GM23248 (cell line): ENCODE results near the gene FKBP5. TPM values are rescaled to one million over a fixed set of nuclear protein-coding genes. Genes with fewer than 3 reads are reported as not detected.
"Not testable (repeated sequence)": the region's sequence is repeated elsewhere in the genome, so short reads cannot be mapped to it uniquely, and the experiment has no call there.

Experiments
- DNase-seq: peaks from one replicate; pipeline ENCODE4 v3.0.0-alpha.2; 2015
- H2AFZ ChIP-seq: fragments of 200-600 bp; sonication (generic); 2 replicates; pipeline ENCODE4 v1.6.1; 2016; ENCODE audit warnings: antibody characterized with exemption
- H3F3A ChIP-seq: fragments of 200-600 bp; sonication (generic); 2 replicates; pipeline ENCODE4 v1.6.1; 2016; ENCODE audit warnings: mild to moderate bottlenecking, antibody characterized with exemption, mixed run types; ENCODE audit not compliant: insufficient read depth
- H3K27ac ChIP-seq: fragments of 200-600 bp; sonication (generic); 2 replicates; pipeline ENCODE4 v1.5.1; 2016; ENCODE audit warnings: mild to moderate bottlenecking
- H3K27me3 ChIP-seq: fragments of 200-600 bp; sonication (generic); replicated peaks from 2 replicates; pipeline ENCODE4 v1.6.1; 2016; ENCODE audit warnings: mild to moderate bottlenecking; ENCODE audit not compliant: insufficient read depth
- H3K36me3 ChIP-seq: fragments of 200-600 bp; sonication (generic); 2 replicates; pipeline ENCODE4 v1.6.1; 2016; ENCODE audit warnings: low read depth, mild to moderate bottlenecking
- H3K4me1 ChIP-seq: fragments of 200-600 bp; sonication (generic); 2 replicates; pipeline ENCODE4 v1.6.1; 2016; ENCODE audit warnings: mild to moderate bottlenecking; ENCODE audit not compliant: insufficient read depth
- H3K4me2 ChIP-seq: fragments of 200-600 bp; sonication (generic); one replicate; pipeline ENCODE4 v1.6.1; 2016; ENCODE audit warnings: mild to moderate bottlenecking; ENCODE audit not compliant: unreplicated experiment
- H3K4me3 ChIP-seq: fragments of 200-600 bp; sonication (generic); 2 replicates; pipeline ENCODE4 v1.5.1; 2016; ENCODE audit warnings: mild to moderate bottlenecking
- H3K79me2 ChIP-seq: fragments of 200-600 bp; sonication (generic); 2 replicates; pipeline ENCODE4 v1.6.1; 2016; ENCODE audit warnings: mild to moderate bottlenecking; ENCODE audit not compliant: insufficient read depth
- H3K9ac ChIP-seq: fragments of 200-600 bp; sonication (generic); 2 replicates; pipeline ENCODE4 v1.6.1; 2016; ENCODE audit warnings: mild to moderate bottlenecking
- H3K9me2 ChIP-seq: fragments of 200-600 bp; sonication (generic); 2 replicates; pipeline ENCODE4 v1.6.1; 2016; ENCODE audit warnings: mixed run types, mild to moderate bottlenecking, moderate library complexity; ENCODE audit not compliant: insufficient read depth
- H3K9me3 ChIP-seq: fragments of 200-600 bp; sonication (generic); one replicate; pipeline ENCODE4 v1.6.1; 2017; ENCODE audit warnings: low read depth
- H4K20me1 ChIP-seq: fragments of 200-600 bp; sonication (generic); 2 replicates; pipeline ENCODE4 v1.6.0; 2016; ENCODE audit not compliant: insufficient read depth
- EZH2 ChIP-seq: fragments of 200-600 bp; sonication (generic); IDR thresholded peaks from 2 replicates; pipeline ENCODE4 v1.6.1; 2018; ENCODE audit warnings: antibody characterized with exemption, mild to moderate bottlenecking; ENCODE audit not compliant: insufficient read depth, poor library complexity, severe bottlenecking
- EZH2phosphoT487 ChIP-seq: fragments of 200-600 bp; sonication (generic); IDR thresholded peaks from 2 replicates; pipeline ENCODE4 v1.6.1; 2018; ENCODE audit warnings: antibody characterized with exemption, moderate library complexity, mild to moderate bottlenecking, low read depth; ENCODE audit not compliant: insufficient read depth
- WGBS, 2 experiments: methylation state at CpG; one replicate each; pipeline ENCODE4 v1.1.6; 2015 to 2017; ENCODE audit warnings: low lambda C conversion rate in 2 of 2, low coverage in 1 of 2; ENCODE audit errors: missing lambda C conversion rate in 2 of 2; 5-methylcytosine and 5-hydroxymethylcytosine counted together
- in situ Hi-C: fragments of 300-500 bp; cut with MboI; formaldehyde crosslinking; loops from 2 replicates; pipeline ENCODE4 v1.15.0; 2020
- polyA plus RNA-seq: library from polyadenylated mRNA; unstranded; fragments of >200 nt; fragmentation: Nextera tagmentation; extraction: Ambion mirVana; gene quantifications from 2 replicates; pipeline ENCODE4 v1.2.1, GENCODE V29; 2016
- total RNA-seq: library from RNA; depleted of rRNA; stranded (reverse); fragments of >200 nt; shearing (Covaris generic); gene quantifications from 2 replicates; pipeline ENCODE4 v1.2.3, GENCODE V29; 2014

Gene FKBP5
- total and polyA plus RNA-seq, 2 experiments from 2014 or later = 3.6 to 6.3 TPM

- TF ChIP-seq EZH2phosphoT487 (no peak), EZH2 (no peak)
- no peaks in the 10 kb centered on the region for H3K79me2 ChIP-seq
- no peak overlapping the region for H3K4me3 ChIP-seq
- H3K4me1 ChIP-seq = peaks cover 2% of the 10 kb centered on the region; the same call in 1 of the 2 replicates
- no peaks in the 10 kb centered on the region for H3K36me3 ChIP-seq
- WGBS, 2 experiments = 57 to 64% methylated on average over 2 of the region's 2 CpGs
- no peak overlapping the region for H3K4me2 ChIP-seq
- H3K9ac ChIP-seq = no peak overlapping the region
- H3K9me3 ChIP-seq = no peaks in the 10 kb centered on the region
- no peak overlapping the region for H2AFZ ChIP-seq
- peak; percentile 55 for DNase-seq
- H3K27me3 ChIP-seq = no peaks in the 10 kb centered on the region
- in situ Hi-C loops = no loop called here
- H4K20me1 ChIP-seq = no peaks in the 10 kb centered on the region
- no peak overlapping the region for H3K27ac ChIP-seq
- 0 out of 2 replicates have a peak, but pooled peaks cover 10% of the 10 kb centered on the region for H3F3A ChIP-seq
- H3K9me2 ChIP-seq = no peaks in the 10 kb centered on the region
These were observed 5.7 kb upstream of the FKBP5 start for GRCh38 chr6:35694462-35694861.

- in situ Hi-C loops = no loop called here
- H3K36me3 ChIP-seq = no peaks in the 10 kb centered on the region
- peak; percentile 76 for DNase-seq
- TF ChIP-seq EZH2phosphoT487 = no peak
- no peak for TF ChIP-seq EZH2
- H3K27me3 ChIP-seq = no peaks in the 10 kb centered on the region
- peaks cover 11% of the 10 kb centered on the region for H3K4me1 ChIP-seq
- H3K9me2 ChIP-seq = no peaks in the 10 kb centered on the region
- H3K4me2 ChIP-seq = no peak overlapping the region
- H3K79me2 ChIP-seq = peaks cover 11% of the 10 kb centered on the region
- H3K27ac ChIP-seq = no peak overlapping the region
- no peak overlapping the region for H3K9ac ChIP-seq
- 0 out of 2 replicates have a peak, but pooled peaks cover 21% of the 10 kb centered on the region for H3F3A ChIP-seq
- H4K20me1 ChIP-seq = no peaks in the 10 kb centered on the region
- no peak overlapping the region for H3K4me3 ChIP-seq
- WGBS, 2 experiments = 25 to 27% methylated on average over 10 of the region's 10 CpGs
- peak overlapping the region; percentile 67 for H2AFZ ChIP-seq
- H3K9me3 ChIP-seq = no peaks in the 10 kb centered on the region
These were observed 2.5 kb upstream of the FKBP5 start for GRCh38 chr6:35691027-35691824.

GRCh38 chr6:35690484-35690883 lies 1.8 kb upstream of the FKBP5 start:
- H3K27ac ChIP-seq = no peak overlapping the region
- WGBS, 2 experiments = 95 to 96% methylated on average over 9 of the region's 9 CpGs
- H3K9me3 ChIP-seq = no peaks in the 10 kb centered on the region
- 0 out of 2 replicates have a peak, but pooled peaks cover 21% of the 10 kb centered on the region for H3F3A ChIP-seq
- in situ Hi-C loops = no loop called here
- H3K4me3 ChIP-seq = no peak overlapping the region
- no peak overlapping the region for H3K9ac ChIP-seq
- H3K4me1 ChIP-seq = peaks cover 11% of the 10 kb centered on the region
- no peaks in the 10 kb centered on the region for H3K27me3 ChIP-seq
- H2AFZ ChIP-seq = no peak overlapping the region
- H3K79me2 ChIP-seq = peaks cover 18% of the 10 kb centered on the region
- DNase-seq = no peak
- H4K20me1 ChIP-seq = no peaks in the 10 kb centered on the region
- no peaks in the 10 kb centered on the region for H3K36me3 ChIP-seq
- no peaks in the 10 kb centered on the region for H3K9me2 ChIP-seq
- no peak for TF ChIP-seq EZH2phosphoT487
- H3K4me2 ChIP-seq = no peak overlapping the region

- H3K4me2 ChIP-seq, DNase-seq, H4K20me1 ChIP-seq, H3K9me3 ChIP-seq, in situ Hi-C loops, H3K4me3 ChIP-seq, H3K9me2 ChIP-seq, H3K27me3 ChIP-seq, H3K9ac ChIP-seq, H3K27ac ChIP-seq, H3K36me3 ChIP-seq, H2AFZ ChIP-seq: not testable (repeated sequence)
- H3F3A ChIP-seq = 0 out of 2 replicates have a peak, but pooled peaks cover 21% of the 10 kb centered on the region
- 97% methylated on average over 16 of the region's 16 CpGs for WGBS, 2 experiments
- peaks cover 11% of the 10 kb centered on the region for H3K4me1 ChIP-seq
- H3K79me2 ChIP-seq = peaks cover 23% of the 10 kb centered on the region
These were observed 1.3 kb upstream of the FKBP5 start for GRCh38 chr6:35690006-35690405.
